Hepatocyte (in vitro differentiated cells): Measurements from ENCODE around the gene PRR14L. TPM values are rescaled to one million over a fixed set of nuclear protein-coding genes. Genes with fewer than 3 reads are reported as not detected.

Experiments used
- DNase-seq: peaks from one replicate; pipeline ENCODE4 v3.0.0-alpha.2; 2016; ENCODE audit warnings: low spot score
- H2AFZ ChIP-seq: fragments of 200-600 bp; sonication (generic); 2 replicates; pipeline ENCODE4 v1.6.0; 2016; ENCODE audit warnings: antibody characterized with exemption, mild to moderate bottlenecking
- H3K27ac ChIP-seq: fragments of 200-600 bp; sonication (generic); 2 replicates; pipeline ENCODE4 v1.5.1; 2016; ENCODE audit warnings: mild to moderate bottlenecking
- H3K27me3 ChIP-seq: fragments of 200-600 bp; sonication (generic); 2 replicates; pipeline ENCODE4 v1.6.1; 2016
- H3K36me3 ChIP-seq: fragments of 200-600 bp; sonication (generic); replicated peaks from 2 replicates; pipeline ENCODE4 v1.5.1; 2016; ENCODE audit warnings: low read depth; ENCODE audit not compliant: insufficient read depth
- H3K4me1 ChIP-seq: fragments of 200-600 bp; sonication (generic); 2 replicates; pipeline ENCODE4 v1.5.1; 2016; ENCODE audit warnings: mild to moderate bottlenecking, moderate library complexity; ENCODE audit not compliant: insufficient read depth
- H3K4me2 ChIP-seq: fragments of 200-600 bp; sonication (generic); 2 replicates; pipeline ENCODE4 v1.6.0; 2016
- H3K4me3 ChIP-seq: fragments of 200-600 bp; sonication (generic); 2 replicates; pipeline ENCODE4 v1.5.1; 2016; ENCODE audit warnings: mild to moderate bottlenecking
- H3K79me2 ChIP-seq: fragments of 200-600 bp; sonication (generic); 2 replicates; pipeline ENCODE4 v1.6.0; 2017; ENCODE audit warnings: mild to moderate bottlenecking
- H3K9me2 ChIP-seq: fragments of 200-600 bp; sonication (generic); replicated peaks from 2 replicates; pipeline ENCODE4 v1.6.0; 2017; ENCODE audit warnings: mild to moderate bottlenecking; ENCODE audit not compliant: insufficient read depth
- H3K9me3 ChIP-seq: fragments of 200-600 bp; sonication (generic); 2 replicates; pipeline ENCODE4 v1.5.1; 2016; ENCODE audit warnings: low read depth, mild to moderate bottlenecking
- H4K20me1 ChIP-seq: fragments of 200-600 bp; sonication (generic); 2 replicates; pipeline ENCODE4 v1.6.0; 2016; ENCODE audit warnings: mild to moderate bottlenecking; ENCODE audit not compliant: insufficient read depth, poor library complexity, severe bottlenecking
- EZH2 ChIP-seq: fragments of 200-600 bp; sonication (generic); IDR thresholded peaks from 2 replicates; pipeline ENCODE4 v1.6.1; 2016; ENCODE audit warnings: antibody characterized with exemption, mild to moderate bottlenecking, borderline replicate concordance
- EZH2phosphoT487 ChIP-seq: fragments of 200-600 bp; sonication (generic); IDR thresholded peaks from one replicate; pipeline ENCODE4 v1.6.1; 2018; ENCODE audit warnings: antibody characterized with exemption, mild to moderate bottlenecking, low read depth, moderate library complexity; ENCODE audit not compliant: unreplicated experiment, severe bottlenecking
- WGBS: methylation state at CpG from one replicate; pipeline ENCODE4 v1.1.6; 2016; ENCODE audit warnings: low lambda C conversion rate; ENCODE audit errors: missing lambda C conversion rate; 5-methylcytosine and 5-hydroxymethylcytosine counted together
- polyA plus RNA-seq: library from polyadenylated mRNA; unstranded; fragments of >200 nt; fragmentation: Nextera tagmentation; extraction: Ambion mirVana; gene quantifications from 2 replicates; pipeline ENCODE4 v1.2.1, GENCODE V29; 2016
- total RNA-seq: library from RNA; depleted of rRNA; stranded (reverse); fragments of >200 nt; gene quantifications from 2 replicates; pipeline ENCODE4 v1.2.3, GENCODE V29; 2014
- TF ChIP-seq, protein P1 (sequence below): fragments of 200-600 bp; sonication (generic); IDR thresholded peaks from 2 replicates; pipeline ENCODE4 v1.5.1; 2016; ENCODE audit warnings: antibody characterized with exemption, mild to moderate bottlenecking; ENCODE audit not compliant: poor library complexity

The PRR14L gene
- total and polyA plus RNA-seq, 2 experiments from 2014 or later = 13.2 to 30.4 TPM

GRCh38 chr22:31653944-31654343 is 96.0 kb downstream of the PRR14L start:
- WGBS = 90% methylated on average over 2 of the region's 2 CpGs

GRCh38 chr22:31652911-31653684 is 96.8 kb downstream of the PRR14L start:
- Histone ChIP-seq H3K27me3 (no peaks in the 10 kb centered on the region), H4K20me1 (peaks cover 12% of the 10 kb centered on the region), H3K4me3 (no peak overlapping the region), H3K9me3 (no peaks in the 10 kb centered on the region), H3K36me3 (no peaks in the 10 kb centered on the region), H3K4me2 (peak overlapping the region; percentile 57), H3K79me2 (peaks cover 98% of the 10 kb centered on the region), H3K9me2 (no peaks in the 10 kb centered on the region), H3K4me1 (peaks cover 16% of the 10 kb centered on the region), H3K27ac (peak overlapping the region; percentile 71), H2AFZ (no peak overlapping the region)
- WGBS = 78% methylated on average over 9 of the region's 9 CpGs
- DNase-seq = peak; percentile 23
- no peak for TF ChIP-seq EZH2
- no peak for TF ChIP-seq EZH2phosphoT487
- TF ChIP-seq, protein P1, sequence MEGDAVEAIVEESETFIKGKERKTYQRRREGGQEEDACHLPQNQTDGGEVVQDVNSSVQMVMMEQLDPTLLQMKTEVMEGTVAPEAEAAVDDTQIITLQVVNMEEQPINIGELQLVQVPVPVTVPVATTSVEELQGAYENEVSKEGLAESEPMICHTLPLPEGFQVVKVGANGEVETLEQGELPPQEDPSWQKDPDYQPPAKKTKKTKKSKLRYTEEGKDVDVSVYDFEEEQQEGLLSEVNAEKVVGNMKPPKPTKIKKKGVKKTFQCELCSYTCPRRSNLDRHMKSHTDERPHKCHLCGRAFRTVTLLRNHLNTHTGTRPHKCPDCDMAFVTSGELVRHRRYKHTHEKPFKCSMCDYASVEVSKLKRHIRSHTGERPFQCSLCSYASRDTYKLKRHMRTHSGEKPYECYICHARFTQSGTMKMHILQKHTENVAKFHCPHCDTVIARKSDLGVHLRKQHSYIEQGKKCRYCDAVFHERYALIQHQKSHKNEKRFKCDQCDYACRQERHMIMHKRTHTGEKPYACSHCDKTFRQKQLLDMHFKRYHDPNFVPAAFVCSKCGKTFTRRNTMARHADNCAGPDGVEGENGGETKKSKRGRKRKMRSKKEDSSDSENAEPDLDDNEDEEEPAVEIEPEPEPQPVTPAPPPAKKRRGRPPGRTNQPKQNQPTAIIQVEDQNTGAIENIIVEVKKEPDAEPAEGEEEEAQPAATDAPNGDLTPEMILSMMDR = no peak

More at GRCh38 chr22:31653944-31654343, 96.0 kb downstream of the PRR14L start:
- peaks cover 100% of the 10 kb centered on the region for H3K79me2 ChIP-seq
- no peak for DNase-seq
- H3K9me3 ChIP-seq = no peaks in the 10 kb centered on the region
- peak overlapping the region; percentile 71 for H3K27ac ChIP-seq
- no peak overlapping the region for H2AFZ ChIP-seq
- H3K4me3 ChIP-seq = no peak overlapping the region
- H4K20me1 ChIP-seq = peaks cover 12% of the 10 kb centered on the region
- TF ChIP-seq EZH2 (no peak), EZH2phosphoT487 (no peak)
- TF ChIP-seq, protein P1 = no peak
- H3K4me1 ChIP-seq = peaks cover 16% of the 10 kb centered on the region
- H3K27me3 ChIP-seq = no peaks in the 10 kb centered on the region
- H3K9me2 ChIP-seq = no peaks in the 10 kb centered on the region
- H3K4me2 ChIP-seq = no peak overlapping the region
- H3K36me3 ChIP-seq = no peaks in the 10 kb centered on the region

- H3K79me2 ChIP-seq = peaks cover 94% of the 10 kb centered on the region
- H4K20me1 ChIP-seq = peaks cover 9% of the 10 kb centered on the region
- H3K4me1 ChIP-seq = peaks cover 22% of the 10 kb centered on the region
- no peaks in the 10 kb centered on the region for H3K36me3 ChIP-seq
- 91% methylated on average over 9 of the region's 9 CpGs for WGBS
- no peak overlapping the region for H2AFZ ChIP-seq
- H3K9me3 ChIP-seq = no peaks in the 10 kb centered on the region
- no peak overlapping the region for H3K27ac ChIP-seq
- H3K4me2 ChIP-seq = no peak overlapping the region
- no peak for TF ChIP-seq EZH2
- no peak for TF ChIP-seq EZH2phosphoT487
- TF ChIP-seq, protein P1 = no peak
- no peak for DNase-seq
- H3K27me3 ChIP-seq = no peaks in the 10 kb centered on the region
- H3K4me3 ChIP-seq = no peak overlapping the region
- no peaks in the 10 kb centered on the region for H3K9me2 ChIP-seq
Observed at GRCh38 chr22:31652088-31652487, 97.8 kb downstream of the PRR14L start.

GRCh38 chr22:31651664-31652063 is 98.3 kb downstream of the PRR14L start:
- H3K9me2 ChIP-seq = no peaks in the 10 kb centered on the region
- H3K79me2 ChIP-seq = peaks cover 90% of the 10 kb centered on the region
- peaks cover 9% of the 10 kb centered on the region for H4K20me1 ChIP-seq
- H2AFZ ChIP-seq = no peak overlapping the region
- no peak overlapping the region for H3K4me3 ChIP-seq
- no peak overlapping the region for H3K4me2 ChIP-seq
- WGBS = 97% methylated on average over 4 of the region's 4 CpGs
- no peaks in the 10 kb centered on the region for H3K27me3 ChIP-seq
- no peak for TF ChIP-seq EZH2phosphoT487
- TF ChIP-seq EZH2 = no peak
- TF ChIP-seq, protein P1 = no peak
- DNase-seq = no peak
- peaks cover 25% of the 10 kb centered on the region for H3K4me1 ChIP-seq
- no peaks in the 10 kb centered on the region for H3K36me3 ChIP-seq
- H3K27ac ChIP-seq = no peak overlapping the region
- no peaks in the 10 kb centered on the region for H3K9me3 ChIP-seq
